ENCODE results near the gene BLID.

The BLID gene

GRCh38 chr11:122120096-122120495 lies 4.1 kb upstream of the BLID start:
- no CpG with 5 or more reads among the region's 6 CpGs for WGBS (ENCODE audit: insufficient coverage, insufficient read length)

DNA sequence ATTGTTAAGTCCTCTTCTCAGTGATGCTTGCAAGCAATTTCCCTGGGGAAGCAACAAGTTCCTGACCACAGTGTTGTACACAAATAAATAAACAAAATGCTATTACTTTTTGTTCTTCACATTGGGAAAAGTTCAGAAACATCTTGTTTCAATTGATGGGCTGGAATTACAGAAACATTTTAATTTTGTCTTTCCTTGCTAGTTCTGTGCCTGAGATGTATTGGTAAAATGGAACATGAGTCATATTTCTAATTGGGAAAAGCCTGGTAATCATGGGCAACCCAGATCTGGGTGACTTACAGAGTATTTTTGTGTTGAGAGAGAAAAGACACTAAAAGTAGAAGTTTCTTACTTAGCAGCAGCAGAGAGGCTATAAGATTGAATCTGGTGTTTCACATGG lies 576 bp upstream of the BLID start:
- no peaks in the 10 kb centered on the region; the same call in 1 of the 2 replicates for H3K4me1 ChIP-seq (ENCODE audit: control insufficient read depth, insufficient read depth, low read length)
- no peak overlapping the region for H3K4me3 ChIP-seq (ENCODE audit: low read length)
- no peaks in the 10 kb centered on the region for H3K36me3 ChIP-seq (ENCODE audit: control insufficient read depth, insufficient read depth, low read length)
- H3K9me3 ChIP-seq (ENCODE audit: control insufficient read depth, insufficient read depth, low read length): no peaks in the 10 kb centered on the region
- DNase-seq (ENCODE audit: low read depth, low spot score): no peak
- no peaks in the 10 kb centered on the region for H3K27me3 ChIP-seq (ENCODE audit: control insufficient read depth, insufficient read depth, low read length)
- H3K27ac ChIP-seq (ENCODE audit: low read length): no peak overlapping the region

More at GRCh38 chr11:122120096-122120495, 4.1 kb upstream of the BLID start:
- Histone ChIP-seq H3K4me1 (ENCODE audit: control insufficient read depth, insufficient read depth, low read length) (no peaks in the 10 kb centered on the region; the same call in 1 of the 2 replicates), H3K36me3 (ENCODE audit: control insufficient read depth, insufficient read depth, low read length) (no peaks in the 10 kb centered on the region), H3K4me3 (ENCODE audit: low read length) (no peak overlapping the region), H3K27me3 (ENCODE audit: control insufficient read depth, insufficient read depth, low read length) (no peaks in the 10 kb centered on the region), H3K9me3 (ENCODE audit: control insufficient read depth, insufficient read depth, low read length) (no peaks in the 10 kb centered on the region), H3K27ac (ENCODE audit: low read length) (no peak overlapping the region)
- no peak for DNase-seq (ENCODE audit: low read depth, low spot score)

DNA sequence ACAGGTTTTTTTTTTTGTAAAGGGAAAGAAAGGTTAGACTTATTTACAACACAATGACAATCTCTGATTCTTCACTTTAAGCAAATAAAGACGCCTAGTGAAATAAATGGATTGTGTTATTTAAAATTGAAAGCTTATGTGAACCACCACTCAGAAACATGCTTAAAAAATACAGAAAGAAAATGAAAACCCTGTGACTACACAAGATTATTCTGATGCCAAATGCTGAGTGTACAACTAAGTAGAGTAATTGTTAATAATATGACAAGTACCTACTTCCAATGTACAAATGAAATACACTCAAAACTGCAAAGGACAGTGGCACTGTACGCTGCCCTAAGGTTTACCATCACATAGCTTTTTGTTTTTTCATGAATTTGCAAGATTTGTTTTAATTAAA lies 1.0 kb downstream of the BLID start:
- WGBS (ENCODE audit: insufficient coverage, insufficient read length): no CpG with 5 or more reads among the region's 2 CpGs
- H3K9me3 ChIP-seq (ENCODE audit: control insufficient read depth, insufficient read depth, low read length): no peaks in the 10 kb centered on the region
- H3K4me3 ChIP-seq (ENCODE audit: low read length): no peak overlapping the region
- no peaks in the 10 kb centered on the region; the same call in 1 of the 2 replicates for H3K4me1 ChIP-seq (ENCODE audit: control insufficient read depth, insufficient read depth, low read length)
- no peaks in the 10 kb centered on the region for H3K27me3 ChIP-seq (ENCODE audit: control insufficient read depth, insufficient read depth, low read length)
- H3K27ac ChIP-seq (ENCODE audit: low read length): no peak overlapping the region
- DNase-seq (ENCODE audit: low read depth, low spot score): no peak
- H3K36me3 ChIP-seq (ENCODE audit: control insufficient read depth, insufficient read depth, low read length): no peaks in the 10 kb centered on the region

DNA sequence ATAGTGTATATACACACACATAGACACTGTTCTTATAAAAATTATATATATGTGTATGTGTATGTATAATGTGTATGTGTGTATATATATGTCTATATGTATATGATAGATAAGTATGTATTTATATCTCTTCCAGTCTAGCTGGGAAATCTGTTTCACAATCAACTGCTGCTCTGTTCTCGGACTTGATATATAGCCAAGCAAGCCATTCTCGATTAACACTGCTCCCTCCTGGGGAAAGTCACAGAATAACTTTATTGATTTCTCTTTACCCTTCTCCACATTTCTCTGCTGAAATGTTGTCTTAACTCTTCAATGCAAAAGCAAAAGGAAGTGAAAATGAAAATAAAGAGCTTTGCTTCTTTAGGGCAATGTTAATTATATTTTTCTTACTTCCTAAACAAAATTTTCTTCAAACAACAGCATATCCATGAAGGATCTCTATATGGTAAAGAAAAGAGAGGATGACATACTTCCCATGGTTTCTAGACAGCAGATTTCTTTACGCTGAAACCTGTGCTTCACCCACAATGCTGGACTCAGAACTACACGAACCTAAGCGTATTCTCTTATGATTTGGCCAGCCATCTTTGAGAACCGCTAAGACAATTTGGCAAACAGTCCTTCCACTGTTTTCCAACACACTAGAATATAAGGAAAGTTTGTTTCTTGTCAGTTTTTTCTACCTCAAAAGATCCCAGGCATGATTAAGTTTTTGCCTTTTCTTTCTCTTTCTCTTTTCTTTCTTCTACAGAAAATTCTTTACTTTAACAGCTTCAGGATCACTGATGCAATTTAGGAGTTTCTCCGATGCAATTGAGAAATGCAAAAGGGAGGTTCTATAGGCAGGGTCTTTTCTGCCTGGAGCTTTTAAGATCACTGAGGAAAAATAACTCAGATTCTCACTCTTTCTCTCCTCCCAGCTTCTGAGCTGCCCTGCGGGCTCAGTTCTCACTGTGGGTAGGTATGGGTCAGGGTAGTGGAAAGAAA lies 1.9 kb downstream of the BLID start:
- H3K27me3 ChIP-seq (ENCODE audit: control insufficient read depth, insufficient read depth, low read length): no peaks in the 10 kb centered on the region
- H3K9me3 ChIP-seq (ENCODE audit: control insufficient read depth, insufficient read depth, low read length): no peaks in the 10 kb centered on the region
- H3K27ac ChIP-seq (ENCODE audit: low read length): no peak overlapping the region
- no peak for DNase-seq (ENCODE audit: low read depth, low spot score)
- H3K4me3 ChIP-seq (ENCODE audit: low read length): no peak overlapping the region
- H3K4me1 ChIP-seq (ENCODE audit: control insufficient read depth, insufficient read depth, low read length): no peaks in the 10 kb centered on the region; the same call in 1 of the 2 replicates
- no peaks in the 10 kb centered on the region for H3K36me3 ChIP-seq (ENCODE audit: control insufficient read depth, insufficient read depth, low read length)
- WGBS (ENCODE audit: insufficient coverage, insufficient read length): no CpG with 5 or more reads among the region's 8 CpGs

DNA sequence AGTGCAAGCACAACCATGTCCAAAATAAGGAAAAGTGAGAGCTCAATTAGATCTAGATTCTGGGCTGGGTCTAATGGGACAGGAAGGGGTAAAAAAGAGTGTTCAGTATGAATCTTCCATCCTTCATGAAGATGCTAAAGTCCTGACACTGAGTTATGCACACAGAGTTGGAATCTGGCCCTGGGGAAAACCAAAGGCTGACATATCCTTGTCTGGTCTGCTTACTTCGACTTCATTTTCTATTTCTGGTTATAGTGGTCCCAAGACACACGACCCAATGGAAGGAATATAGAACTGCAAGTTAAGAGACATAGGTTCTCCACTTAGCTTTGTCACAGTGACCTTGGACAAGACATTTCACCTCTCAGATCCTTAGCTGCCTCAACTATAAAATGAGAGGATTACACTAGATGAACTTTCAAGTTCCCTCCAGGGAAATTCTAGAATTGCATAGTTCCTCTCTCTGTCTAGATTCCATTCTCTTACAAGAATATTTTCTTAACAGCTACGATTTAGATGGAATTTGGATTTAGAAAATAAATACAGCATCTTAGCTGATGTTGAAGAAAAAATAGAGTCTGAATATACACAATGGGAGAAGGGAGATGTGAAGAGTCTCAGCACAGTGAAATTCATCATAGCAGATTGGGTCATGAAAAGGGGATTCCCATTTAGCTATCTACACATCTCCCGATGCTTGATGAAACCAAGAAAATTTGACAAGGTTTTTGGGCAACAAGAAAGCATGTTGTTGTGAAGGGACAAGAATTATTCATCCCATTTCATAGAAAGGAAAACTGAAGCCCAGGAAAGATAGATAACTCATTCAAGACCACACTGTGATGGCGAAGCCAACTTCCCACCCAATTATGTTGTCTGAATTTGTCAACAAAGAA lies 3.3 kb downstream of the BLID start:
- no peaks in the 10 kb centered on the region for H3K9me3 ChIP-seq (ENCODE audit: control insufficient read depth, insufficient read depth, low read length)
- no peak overlapping the region for H3K27ac ChIP-seq (ENCODE audit: low read length)
- no peaks in the 10 kb centered on the region for H3K27me3 ChIP-seq (ENCODE audit: control insufficient read depth, insufficient read depth, low read length)
- no peaks in the 10 kb centered on the region for H3K36me3 ChIP-seq (ENCODE audit: control insufficient read depth, insufficient read depth, low read length)
- no peak overlapping the region for H3K4me3 ChIP-seq (ENCODE audit: low read length)
- no CpG with 5 or more reads among the region's 5 CpGs for WGBS (ENCODE audit: insufficient coverage, insufficient read length)
- DNase-seq (ENCODE audit: low read depth, low spot score): no peak
- H3K4me1 ChIP-seq (ENCODE audit: control insufficient read depth, insufficient read depth, low read length): no peaks in the 10 kb centered on the region; the same call in 1 of the 2 replicates

DNA sequence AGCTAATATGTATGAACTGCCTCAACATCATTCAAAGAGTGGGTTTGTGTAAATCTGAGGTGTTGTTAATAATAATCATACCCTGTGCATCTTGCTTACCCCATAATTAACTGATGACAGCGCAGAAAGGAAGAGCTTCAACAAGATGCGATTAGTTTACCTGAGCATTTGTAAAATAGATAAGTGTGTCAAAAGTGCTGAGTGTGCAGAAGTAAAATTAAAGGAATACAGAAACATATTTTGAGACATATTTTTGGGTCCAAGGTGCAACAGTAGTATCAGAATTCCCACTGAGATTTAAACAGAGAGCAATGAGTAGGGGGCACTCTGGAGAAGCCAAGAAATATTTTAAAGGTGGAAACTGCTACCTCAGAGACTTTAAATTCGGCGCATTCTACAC lies 6.1 kb downstream of the BLID start:
- DNase-seq (ENCODE audit: low read depth, low spot score): no peak
- WGBS (ENCODE audit: insufficient coverage, insufficient read length): no CpG with 5 or more reads among the region's 4 CpGs
- Histone ChIP-seq H3K27me3 (ENCODE audit: control insufficient read depth, insufficient read depth, low read length) (no peaks in the 10 kb centered on the region), H3K36me3 (ENCODE audit: control insufficient read depth, insufficient read depth, low read length) (no peaks in the 10 kb centered on the region), H3K4me3 (ENCODE audit: low read length) (no peak overlapping the region), H3K27ac (ENCODE audit: low read length) (no peak overlapping the region), H3K9me3 (ENCODE audit: control insufficient read depth, insufficient read depth, low read length) (no peaks in the 10 kb centered on the region), H3K4me1 (ENCODE audit: control insufficient read depth, insufficient read depth, low read length) (0 out of 2 replicates have a peak, but pooled peaks cover 2% of the 10 kb centered on the region)

- WGBS (ENCODE audit: insufficient coverage, insufficient read length): no CpG with 5 or more reads among the region's 3 CpGs
Measured at GRCh38 chr11:122108828-122109227, 7.2 kb downstream of the BLID start.

GRCh38 chr11:122108192-122108799 lies 7.7 kb downstream of the BLID start:
- H3K4me1 ChIP-seq (ENCODE audit: control insufficient read depth, insufficient read depth, low read length): 0 out of 2 replicates have a peak, but pooled peaks cover 2% of the 10 kb centered on the region
- WGBS (ENCODE audit: insufficient coverage, insufficient read length): no CpG with 5 or more reads among the region's 3 CpGs
- no peak overlapping the region for H3K27ac ChIP-seq (ENCODE audit: low read length)
- H3K9me3 ChIP-seq (ENCODE audit: control insufficient read depth, insufficient read depth, low read length): no peaks in the 10 kb centered on the region
- H3K36me3 ChIP-seq (ENCODE audit: control insufficient read depth, insufficient read depth, low read length): no peaks in the 10 kb centered on the region
- no peak for DNase-seq (ENCODE audit: low read depth, low spot score)
- H3K4me3 ChIP-seq (ENCODE audit: low read length): no peak overlapping the region
- H3K27me3 ChIP-seq (ENCODE audit: control insufficient read depth, insufficient read depth, low read length): no peaks in the 10 kb centered on the region

More at GRCh38 chr11:122108828-122109227, 7.2 kb downstream of the BLID start:
- no peaks in the 10 kb centered on the region for H3K27me3 ChIP-seq (ENCODE audit: control insufficient read depth, insufficient read depth, low read length)
- H3K4me1 ChIP-seq (ENCODE audit: control insufficient read depth, insufficient read depth, low read length): 0 out of 2 replicates have a peak, but pooled peaks cover 2% of the 10 kb centered on the region
- H3K27ac ChIP-seq (ENCODE audit: low read length): no peak overlapping the region
- no peak overlapping the region for H3K4me3 ChIP-seq (ENCODE audit: low read length)
- DNase-seq (ENCODE audit: low read depth, low spot score): no peak
- H3K36me3 ChIP-seq (ENCODE audit: control insufficient read depth, insufficient read depth, low read length): no peaks in the 10 kb centered on the region
- no peaks in the 10 kb centered on the region for H3K9me3 ChIP-seq (ENCODE audit: control insufficient read depth, insufficient read depth, low read length)

DNA sequence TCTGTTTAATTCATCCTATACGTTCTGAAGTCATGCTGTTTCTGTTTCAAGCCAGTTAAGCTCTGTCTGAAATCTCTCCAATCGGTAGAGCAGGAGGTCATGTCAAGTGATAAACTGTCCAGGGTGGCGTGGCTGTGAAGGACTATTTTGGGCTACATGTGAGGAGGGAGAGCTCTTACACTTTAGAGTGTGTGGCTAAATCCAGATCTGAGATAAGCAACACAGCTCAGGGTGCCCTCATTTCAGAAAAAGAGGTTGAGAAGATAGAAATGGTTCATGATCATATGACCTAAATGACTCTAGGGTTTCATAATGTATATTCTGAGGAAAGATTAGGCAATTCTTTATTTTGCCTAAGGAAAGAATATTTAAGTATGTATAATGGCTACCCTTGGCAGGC lies 8.4 kb downstream of the BLID start:
- H3K9me3 ChIP-seq (ENCODE audit: control insufficient read depth, insufficient read depth, low read length): no peaks in the 10 kb centered on the region
- WGBS (ENCODE audit: insufficient coverage, insufficient read length): no CpG with 5 or more reads among the region's 3 CpGs
- H3K27me3 ChIP-seq (ENCODE audit: control insufficient read depth, insufficient read depth, low read length): no peaks in the 10 kb centered on the region
- no peak overlapping the region for H3K4me3 ChIP-seq (ENCODE audit: low read length)
- no peak for DNase-seq (ENCODE audit: low read depth, low spot score)
- H3K27ac ChIP-seq (ENCODE audit: low read length): no peak overlapping the region
- H3K36me3 ChIP-seq (ENCODE audit: control insufficient read depth, insufficient read depth, low read length): no peaks in the 10 kb centered on the region
- H3K4me1 ChIP-seq (ENCODE audit: control insufficient read depth, insufficient read depth, low read length): 0 out of 2 replicates have a peak, but pooled peaks cover 2% of the 10 kb centered on the region

- Histone ChIP-seq H3K27me3 (ENCODE audit: control insufficient read depth, insufficient read depth, low read length) (no peaks in the 10 kb centered on the region), H3K27ac (ENCODE audit: low read length) (no peak overlapping the region), H3K9me3 (ENCODE audit: control insufficient read depth, insufficient read depth, low read length) (no peaks in the 10 kb centered on the region), H3K4me1 (ENCODE audit: control insufficient read depth, insufficient read depth, low read length) (peaks cover 2% of the 10 kb centered on the region; the same call in 1 of the 2 replicates), H3K4me3 (ENCODE audit: low read length) (no peak overlapping the region), H3K36me3 (ENCODE audit: control insufficient read depth, insufficient read depth, low read length) (no peaks in the 10 kb centered on the region)
- WGBS (ENCODE audit: insufficient coverage, insufficient read length): no CpG with 5 or more reads among the region's 3 CpGs
- no peak for DNase-seq (ENCODE audit: low read depth, low spot score)
Measured at GRCh38 chr11:122107045-122107444, 9.0 kb downstream of the BLID start.

All from iPS DF 6.9 (cell line).